OCI-LY1 (cell line): ENCODE results near the gene ZFP1.

Source experiments
- H2AFZ ChIP-seq: fragments of 200-600 bp; sonication (generic), shearing (Covaris generic); 2 replicates; pipeline ENCODE4 v1.6.0; 2014; ENCODE audit warnings: antibody characterized with exemption, mild to moderate bottlenecking, low read length
- H3F3A ChIP-seq: fragments of 200-600 bp; sonication (generic), shearing (Covaris generic); 2 replicates; pipeline ENCODE4 v1.6.0; 2014; ENCODE audit warnings: mild to moderate bottlenecking, antibody characterized with exemption, low read length, moderate library complexity; ENCODE audit not compliant: insufficient read depth
- H3K27ac ChIP-seq: fragments of 200-600 bp; sonication (generic); 2 replicates; pipeline ENCODE4 v1.5.1; 2014; ENCODE audit warnings: low read length, mixed run types, mild to moderate bottlenecking, low read depth; ENCODE audit not compliant: poor library complexity, severe bottlenecking
- H3K27me3 ChIP-seq: fragments of 200-600 bp; sonication (generic); 2 replicates; pipeline ENCODE4 v1.6.0; 2014; ENCODE audit warnings: antibody characterized with exemption, mild to moderate bottlenecking, low read length, moderate library complexity; ENCODE audit not compliant: insufficient read depth
- H3K36me3 ChIP-seq: fragments of 200-600 bp; sonication (generic); 2 replicates; pipeline ENCODE4 v1.6.1; 2014; ENCODE audit warnings: mild to moderate bottlenecking, antibody characterized with exemption, low read length, moderate library complexity, mixed read lengths; ENCODE audit not compliant: insufficient read depth
- H3K4me1 ChIP-seq: fragments of 200-600 bp; sonication (generic); 2 replicates; pipeline ENCODE4 v1.5.1; 2014; ENCODE audit warnings: mild to moderate bottlenecking, low read length, moderate library complexity; ENCODE audit not compliant: insufficient read depth, severe bottlenecking
- H3K4me2 ChIP-seq: fragments of 200-600 bp; sonication (generic), shearing (Covaris generic); 2 replicates; pipeline ENCODE4 v1.6.1; 2014; ENCODE audit warnings: low read length
- H3K4me3 ChIP-seq: fragments of 200-600 bp; sonication (generic); 2 replicates; pipeline ENCODE4 v1.5.1; 2014; ENCODE audit warnings: low read length, low read depth, mild to moderate bottlenecking, mixed read lengths; ENCODE audit not compliant: poor library complexity, severe bottlenecking
- H3K79me2 ChIP-seq: fragments of 200-600 bp; shearing (Covaris generic); 2 replicates; pipeline ENCODE4 v1.6.1; 2016; ENCODE audit warnings: mixed run types, low read length, mixed read lengths; ENCODE audit not compliant: insufficient read depth
- H3K9ac ChIP-seq: fragments of 200-600 bp; sonication (generic), shearing (Covaris generic); 2 replicates; pipeline ENCODE4 v1.6.1; 2014; ENCODE audit warnings: mild to moderate bottlenecking, low read length, mixed read lengths
- H3K9me2 ChIP-seq: fragments of 200-600 bp; sonication (generic), shearing (Covaris generic); 2 replicates; pipeline ENCODE4 v1.6.1; 2014; ENCODE audit warnings: low read depth, mild to moderate bottlenecking, low read length, mixed read lengths
- H3K9me3 ChIP-seq: fragments of 200-600 bp; shearing (Covaris generic); 2 replicates; pipeline ENCODE4 v1.6.1; 2014; ENCODE audit warnings: low read length, mixed read lengths
- H4K20me1 ChIP-seq: fragments of 200-600 bp; sonication (generic), shearing (Covaris generic); 2 replicates; pipeline ENCODE4 v1.6.0; 2016; ENCODE audit warnings: mild to moderate bottlenecking, low read length; ENCODE audit not compliant: insufficient read depth
- CTCF ChIP-seq: fragments of 200-600 bp; sonication (generic), shearing (Covaris generic); IDR thresholded peaks from 2 replicates; pipeline ENCODE4 v1.5.1; 2017; ENCODE audit warnings: mild to moderate bottlenecking, antibody characterized with exemption, low read length, moderate library complexity, mixed read lengths
- EZH2 ChIP-seq: fragments of 200-600 bp; sonication (generic), shearing (Covaris generic); IDR thresholded peaks from 2 replicates; pipeline ENCODE4 v1.8.0; 2017; ENCODE audit warnings: borderline replicate concordance, mixed run types, mild to moderate bottlenecking, antibody characterized with exemption, low read length, moderate library complexity, mixed read lengths

The ZFP1 gene

GRCh38 chr16:75181630-75182029, 33.3 kb downstream of the ZFP1 start:
- no peaks in the 10 kb centered on the region for H3K4me1 ChIP-seq
- H3K4me3 ChIP-seq, result no peak overlapping the region
- H2AFZ ChIP-seq, result no peak overlapping the region
- no peaks in the 10 kb centered on the region for H3K9me2 ChIP-seq
- no peaks in the 10 kb centered on the region for H3K36me3 ChIP-seq
- TF ChIP-seq CTCF, result no peak
- TF ChIP-seq EZH2, result no peak
- no peak overlapping the region for H3K27ac ChIP-seq
- no peaks in the 10 kb centered on the region for H3F3A ChIP-seq
- no peak overlapping the region for H3K9ac ChIP-seq
- H3K27me3 ChIP-seq, result no peaks in the 10 kb centered on the region
- peaks cover 5% of the 10 kb centered on the region; the same call in 1 of the 2 replicates for H3K9me3 ChIP-seq
- no peak overlapping the region for H3K4me2 ChIP-seq
- no peaks in the 10 kb centered on the region for H3K79me2 ChIP-seq
- H4K20me1 ChIP-seq, result no peaks in the 10 kb centered on the region

- H3K9ac ChIP-seq, result no peak overlapping the region
- H3K4me1 ChIP-seq, result no peaks in the 10 kb centered on the region
- no peak for TF ChIP-seq CTCF
- TF ChIP-seq EZH2, result no peak
- no peaks in the 10 kb centered on the region for H3K9me2 ChIP-seq
- no peaks in the 10 kb centered on the region for H3F3A ChIP-seq
- peaks cover 4% of the 10 kb centered on the region; the same call in 1 of the 2 replicates for H3K27me3 ChIP-seq
- no peak overlapping the region for H2AFZ ChIP-seq
- no peak overlapping the region for H3K27ac ChIP-seq
- no peaks in the 10 kb centered on the region for H3K79me2 ChIP-seq
- H4K20me1 ChIP-seq, result no peaks in the 10 kb centered on the region
- no peaks in the 10 kb centered on the region for H3K9me3 ChIP-seq
- no peak overlapping the region for H3K4me3 ChIP-seq
- no peaks in the 10 kb centered on the region for H3K36me3 ChIP-seq
- H3K4me2 ChIP-seq, result no peak overlapping the region
Observed at GRCh38 chr16:75188832-75189477, 40.6 kb downstream of the ZFP1 start.

GRCh38 chr16:75189638-75190245, 41.4 kb downstream of the ZFP1 start:
- H3K9ac ChIP-seq, result no peak overlapping the region
- no peak overlapping the region for H3K27ac ChIP-seq
- H3K4me2 ChIP-seq, result no peak overlapping the region
- no peaks in the 10 kb centered on the region for H3K9me3 ChIP-seq
- no peak overlapping the region for H2AFZ ChIP-seq
- H3K79me2 ChIP-seq, result no peaks in the 10 kb centered on the region
- TF ChIP-seq EZH2, result no peak
- no peaks in the 10 kb centered on the region for H3K4me1 ChIP-seq
- no peaks in the 10 kb centered on the region for H3F3A ChIP-seq
- H4K20me1 ChIP-seq, result no peaks in the 10 kb centered on the region
- H3K4me3 ChIP-seq, result no peak overlapping the region
- no peaks in the 10 kb centered on the region for H3K36me3 ChIP-seq
- H3K9me2 ChIP-seq, result no peaks in the 10 kb centered on the region
- peaks cover 4% of the 10 kb centered on the region; the same call in 1 of the 2 replicates for H3K27me3 ChIP-seq
